ENCODE data around the gene APBB2. TPM values are rescaled to one million over a fixed set of nuclear protein-coding genes. Genes with fewer than 3 reads are reported as not detected.

APBB2 gene
- total RNA-seq, 1 experiment from 2014 or later, result 17.7 TPM

DNA sequence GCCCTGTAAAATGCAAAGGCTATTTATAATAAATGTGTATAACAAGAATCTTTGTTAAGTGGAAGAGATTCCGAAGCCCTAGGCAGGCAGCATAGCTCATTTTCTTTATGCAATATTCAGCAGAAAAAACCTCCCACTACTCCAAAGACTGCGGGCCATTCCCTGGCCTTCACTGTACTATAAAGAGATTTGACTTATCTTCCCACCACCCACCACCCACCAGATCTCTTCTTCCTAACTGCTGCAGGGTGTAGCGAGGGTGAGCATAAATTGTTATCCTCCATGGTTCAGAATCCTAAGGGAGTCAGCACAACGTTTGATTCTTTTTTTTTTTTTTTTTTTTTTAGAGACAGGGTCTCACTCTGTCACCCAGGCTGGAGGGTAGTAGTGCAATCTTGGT lies 349.8 kb downstream of the APBB2 start:
- H3K27me3 Mint-ChIP-seq (ENCODE audit: unreplicated experiment), result no peaks in the 10 kb centered on the region
- H3K4me3 Mint-ChIP-seq (ENCODE audit: low read depth, unreplicated experiment), result no peak overlapping the region
- DNase-seq, result no peak
- TF ChIP-seq, protein P1, sequence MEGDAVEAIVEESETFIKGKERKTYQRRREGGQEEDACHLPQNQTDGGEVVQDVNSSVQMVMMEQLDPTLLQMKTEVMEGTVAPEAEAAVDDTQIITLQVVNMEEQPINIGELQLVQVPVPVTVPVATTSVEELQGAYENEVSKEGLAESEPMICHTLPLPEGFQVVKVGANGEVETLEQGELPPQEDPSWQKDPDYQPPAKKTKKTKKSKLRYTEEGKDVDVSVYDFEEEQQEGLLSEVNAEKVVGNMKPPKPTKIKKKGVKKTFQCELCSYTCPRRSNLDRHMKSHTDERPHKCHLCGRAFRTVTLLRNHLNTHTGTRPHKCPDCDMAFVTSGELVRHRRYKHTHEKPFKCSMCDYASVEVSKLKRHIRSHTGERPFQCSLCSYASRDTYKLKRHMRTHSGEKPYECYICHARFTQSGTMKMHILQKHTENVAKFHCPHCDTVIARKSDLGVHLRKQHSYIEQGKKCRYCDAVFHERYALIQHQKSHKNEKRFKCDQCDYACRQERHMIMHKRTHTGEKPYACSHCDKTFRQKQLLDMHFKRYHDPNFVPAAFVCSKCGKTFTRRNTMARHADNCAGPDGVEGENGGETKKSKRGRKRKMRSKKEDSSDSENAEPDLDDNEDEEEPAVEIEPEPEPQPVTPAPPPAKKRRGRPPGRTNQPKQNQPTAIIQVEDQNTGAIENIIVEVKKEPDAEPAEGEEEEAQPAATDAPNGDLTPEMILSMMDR (IDR thresholded peaks at IDR 0.05; ENCODE audit: unreplicated experiment), result no peak
- no peaks in the 10 kb centered on the region for H3K9me3 Mint-ChIP-seq (ENCODE audit: low read depth, unreplicated experiment)
- H3K36me3 Mint-ChIP-seq (ENCODE audit: insufficient read depth, unreplicated experiment), result no peaks in the 10 kb centered on the region
- BruUV-seq (replicated peaks), result no TSS peak
- H3K4me1 Mint-ChIP-seq (ENCODE audit: low read depth, unreplicated experiment), result no peaks in the 10 kb centered on the region
- H3K27ac Mint-ChIP-seq (ENCODE audit: unreplicated experiment), result no peak overlapping the region
- CTCF ChIA-PET, result interaction anchor here (0.7 kb wide), 1 partner anchor 11 kb away, joined by 6 read pairs; no protein-coding TSS in a partner anchor
- intact Hi-C loops (cut with micrococcal nuclease; ENCODE audit: unreplicated experiment), result no loop called here

DNA sequence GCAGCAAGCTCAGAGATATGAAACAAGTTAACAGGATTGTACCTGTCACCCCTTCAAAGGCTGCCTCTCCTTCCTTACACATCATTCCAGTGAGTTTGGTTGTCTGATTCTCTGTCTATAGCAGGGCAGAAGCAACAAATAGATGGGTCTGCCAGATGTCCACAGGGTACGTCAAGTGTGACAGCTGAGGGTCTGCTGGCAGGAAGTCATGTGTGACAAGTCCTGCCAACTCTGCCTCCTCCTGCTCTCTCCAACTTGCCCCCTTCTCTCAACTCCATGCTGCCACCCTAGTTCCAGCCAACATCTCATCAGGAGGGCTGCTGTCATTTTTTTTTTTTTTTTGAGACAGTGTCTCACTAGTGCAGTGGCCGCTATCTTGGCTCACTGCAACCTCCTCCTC lies 355.4 kb downstream of the APBB2 start:
- Mint-ChIP-seq H3K4me1 (ENCODE audit: low read depth, unreplicated experiment) (no peaks in the 10 kb centered on the region), H3K36me3 (ENCODE audit: insufficient read depth, unreplicated experiment) (peaks cover 6% of the 10 kb centered on the region), H3K27me3 (ENCODE audit: unreplicated experiment) (no peaks in the 10 kb centered on the region), H3K4me3 (ENCODE audit: low read depth, unreplicated experiment) (no peak overlapping the region), H3K27ac (ENCODE audit: unreplicated experiment) (no peak overlapping the region), H3K9me3 (ENCODE audit: low read depth, unreplicated experiment) (no peaks in the 10 kb centered on the region)
- TF ChIP-seq, protein P1 (IDR thresholded peaks at IDR 0.05; ENCODE audit: unreplicated experiment), result no peak
- no peak for DNase-seq
- CTCF ChIA-PET, result no interaction called here
- BruUV-seq (replicated peaks), result no TSS peak
- intact Hi-C loops (cut with micrococcal nuclease; ENCODE audit: unreplicated experiment), result no loop called here

DNA sequence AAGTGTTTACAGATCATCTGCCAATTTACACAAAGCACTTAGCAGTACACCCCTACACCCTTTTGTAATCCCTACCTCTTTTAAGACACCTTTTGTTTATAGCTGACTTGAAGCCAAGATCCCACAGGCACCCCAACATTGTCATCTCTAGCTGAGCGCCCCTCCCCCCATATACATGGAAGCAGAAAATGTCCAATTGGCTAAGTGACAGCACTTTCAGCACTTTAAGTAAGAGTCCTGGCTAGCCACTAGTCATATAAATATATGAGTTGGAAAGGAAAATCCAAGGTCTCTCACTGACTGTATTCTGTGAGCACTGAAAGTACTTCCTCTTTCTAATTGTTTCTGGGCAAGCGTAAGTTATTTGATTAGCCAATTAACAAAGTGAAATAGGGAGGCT lies 356.4 kb downstream of the APBB2 start:
- Mint-ChIP-seq H3K4me3 (ENCODE audit: low read depth, unreplicated experiment) (no peak overlapping the region), H3K36me3 (ENCODE audit: insufficient read depth, unreplicated experiment) (peaks cover 6% of the 10 kb centered on the region), H3K27ac (ENCODE audit: unreplicated experiment) (no peak overlapping the region), H3K27me3 (ENCODE audit: unreplicated experiment) (no peaks in the 10 kb centered on the region), H3K4me1 (ENCODE audit: low read depth, unreplicated experiment) (no peaks in the 10 kb centered on the region), H3K9me3 (ENCODE audit: low read depth, unreplicated experiment) (no peaks in the 10 kb centered on the region)
- BruUV-seq (replicated peaks), result no TSS peak
- no peak for DNase-seq
- intact Hi-C loops (cut with micrococcal nuclease; ENCODE audit: unreplicated experiment), result no loop called here
- TF ChIP-seq, protein P1 (IDR thresholded peaks at IDR 0.05; ENCODE audit: unreplicated experiment), result no peak
- CTCF ChIA-PET, result no interaction called here

DNA sequence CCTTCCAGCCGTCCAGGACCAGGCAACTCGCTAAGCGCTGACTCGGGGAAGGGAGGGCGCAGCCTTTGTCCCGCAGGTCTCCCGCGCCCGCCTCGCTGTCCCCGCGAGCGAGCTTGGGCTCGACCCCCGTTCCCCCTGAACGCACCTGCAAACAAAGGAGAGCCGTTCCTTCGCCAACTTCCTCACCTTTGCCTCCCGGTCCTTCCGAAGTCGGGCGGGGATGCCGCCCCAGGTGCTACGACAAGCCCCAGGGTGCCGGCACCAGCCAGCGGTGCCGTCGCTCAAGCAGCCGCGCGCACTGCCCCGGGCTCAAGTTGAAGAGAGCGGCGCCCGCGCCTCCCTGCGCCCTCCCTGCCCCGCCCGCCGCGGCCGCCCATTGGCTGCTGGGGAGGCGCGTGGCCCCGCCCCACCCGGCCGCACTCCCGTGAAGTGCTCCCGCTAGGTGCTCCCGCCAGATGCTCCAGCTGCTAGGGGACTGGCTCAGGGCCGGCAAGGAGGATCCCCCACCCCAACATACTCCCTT lies 357.4 kb downstream of the APBB2 start:
- Mint-ChIP-seq H3K36me3 (ENCODE audit: insufficient read depth, unreplicated experiment) (peaks cover 6% of the 10 kb centered on the region), H3K27me3 (ENCODE audit: unreplicated experiment) (no peaks in the 10 kb centered on the region), H3K4me3 (ENCODE audit: low read depth, unreplicated experiment) (peak overlapping the region; percentile 87), H3K27ac (ENCODE audit: unreplicated experiment) (no peak overlapping the region), H3K4me1 (ENCODE audit: low read depth, unreplicated experiment) (no peaks in the 10 kb centered on the region), H3K9me3 (ENCODE audit: low read depth, unreplicated experiment) (no peaks in the 10 kb centered on the region)
- intact Hi-C loops (cut with micrococcal nuclease; ENCODE audit: unreplicated experiment), result no loop called here
- CTCF ChIA-PET, result no interaction called here
- DNase-seq, result peak; percentile 75
- TF ChIP-seq, protein P1 (IDR thresholded peaks at IDR 0.05; ENCODE audit: unreplicated experiment), result no peak
- BruUV-seq (replicated peaks), result no TSS peak
